HG02870 (cell line): ENCODE results near the gene CCDC33.

Experiments used
- ATAC-seq: cut with Tn5 transposase; IDR thresholded peaks from one replicate; pipeline ENCODE4 v1.9.1; 2021; ENCODE audit warnings: mild to moderate bottlenecking, moderate library complexity; ENCODE audit not compliant: unreplicated experiment

The CCDC33 gene

DNA sequence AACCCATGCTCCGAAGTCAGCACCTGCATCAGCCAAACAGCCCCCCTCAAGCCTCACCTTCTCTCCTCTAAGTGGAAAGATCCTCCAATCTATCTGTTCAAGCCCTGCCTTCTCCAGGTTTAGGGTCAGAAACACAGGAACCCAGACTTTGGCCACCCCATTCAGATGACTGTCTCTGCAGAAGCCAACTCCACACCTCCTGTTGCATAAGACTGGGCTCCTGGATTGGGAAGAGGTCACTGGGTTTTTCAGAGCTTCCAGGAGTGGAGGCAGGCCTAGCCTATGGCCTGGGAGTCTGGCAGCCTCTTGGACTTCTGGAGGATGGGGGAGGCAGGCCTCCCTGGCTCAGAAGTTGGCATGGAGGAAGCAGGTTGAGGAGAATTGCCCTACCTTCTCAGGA, 21.5 kb downstream of the CCDC33 start:
- ATAC-seq: no peak

GRCh38 chr15:74258456-74259291, 22.5 kb downstream of the CCDC33 start:
- ATAC-seq: no peak

- no peak for ATAC-seq
Observed at GRCh38 chr15:74259292-74259648, 23.1 kb downstream of the CCDC33 start.

DNA sequence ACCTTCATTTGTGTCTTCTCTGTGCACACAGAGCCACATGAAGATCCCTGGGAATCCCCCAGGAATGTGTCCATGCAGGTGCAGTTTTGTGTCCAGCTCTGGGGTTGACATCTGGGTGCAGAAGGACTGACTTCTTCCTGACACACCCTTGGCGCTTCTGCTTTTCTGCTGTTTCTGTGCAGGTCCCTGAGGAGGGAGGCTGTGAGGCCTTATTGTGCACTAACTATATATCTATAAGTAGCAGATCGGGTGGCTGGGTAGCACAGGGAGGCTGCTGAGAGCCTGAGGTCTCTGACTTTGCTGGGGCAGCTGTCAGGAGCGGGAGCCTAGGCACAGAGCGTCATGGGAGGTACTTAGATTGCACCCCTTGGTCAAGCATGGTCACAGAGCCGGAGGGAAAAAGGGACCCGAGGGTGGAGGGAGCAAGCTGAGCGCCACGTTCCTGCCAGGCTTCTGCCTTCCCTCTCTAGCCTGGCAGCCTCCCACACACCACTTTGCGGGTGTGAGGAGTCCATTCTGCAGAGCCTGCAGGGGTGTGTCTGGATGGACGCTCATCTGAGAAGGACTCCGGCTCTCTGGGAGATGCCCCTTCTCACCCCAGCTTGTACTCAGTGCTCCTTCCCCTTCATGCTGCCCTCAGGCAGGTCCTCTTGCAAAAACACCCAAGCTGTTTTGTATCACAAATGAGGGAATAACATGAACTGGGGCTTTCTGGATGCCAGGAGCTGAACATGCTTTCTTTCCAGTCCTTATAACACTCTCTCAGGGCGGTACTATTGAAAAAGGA, 23.9 kb downstream of the CCDC33 start:
- ATAC-seq: no peak

GRCh38 chr15:74261041-74261440, 24.9 kb downstream of the CCDC33 start:
- no peak for ATAC-seq

DNA sequence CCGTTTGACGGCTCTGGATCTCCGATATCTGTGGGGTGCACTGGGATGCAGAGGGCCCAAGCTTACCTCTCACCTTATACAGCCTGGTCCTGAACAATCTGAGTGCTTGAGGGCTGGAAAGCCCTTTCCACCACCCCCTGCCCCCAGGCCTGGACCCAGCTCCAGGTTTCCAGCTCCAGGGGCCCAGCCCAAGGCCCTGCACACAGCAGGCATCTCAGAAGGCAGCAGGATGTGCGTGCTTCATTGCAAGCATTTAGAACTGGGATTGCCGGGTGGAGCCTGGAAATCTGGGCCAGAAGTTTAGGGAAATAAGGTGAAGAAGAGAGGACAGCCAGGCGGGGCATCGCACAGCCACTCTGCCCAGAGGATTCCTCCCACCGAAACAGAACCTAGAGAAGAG, 25.6 kb downstream of the CCDC33 start:
- no peak for ATAC-seq

- ATAC-seq: no peak
Observed at GRCh38 chr15:74262151-74262550, 26.0 kb downstream of the CCDC33 start.

- ATAC-seq: no peak
Observed at GRCh38 chr15:74262625-74263024, 26.5 kb downstream of the CCDC33 start.

DNA sequence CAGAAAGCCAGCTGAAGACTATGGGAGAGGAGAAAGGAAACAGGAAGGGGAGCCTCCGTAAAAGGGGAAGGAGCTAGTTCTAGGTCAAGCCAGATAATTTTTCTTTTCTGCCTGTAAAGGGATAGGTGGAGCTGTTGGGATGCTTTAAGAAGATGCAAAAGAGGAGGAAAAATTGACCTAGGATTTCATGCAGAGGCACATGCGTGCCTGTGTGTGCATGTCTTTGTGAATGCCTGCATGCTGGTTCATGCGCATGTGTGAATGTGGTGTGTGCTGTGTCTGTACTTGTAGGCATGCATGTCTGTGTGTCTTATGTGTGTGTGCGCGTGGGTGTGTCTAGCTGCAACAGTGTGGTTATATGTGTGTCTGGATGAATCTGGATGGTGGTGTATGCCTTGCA, 27.3 kb downstream of the CCDC33 start:
- no peak for ATAC-seq

GRCh38 chr15:74264081-74264501, 28.0 kb downstream of the CCDC33 start:
- no peak for ATAC-seq

- ATAC-seq: no peak
Observed at GRCh38 chr15:74265046-74265639, 29.0 kb downstream of the CCDC33 start.

- no peak for ATAC-seq
Observed at GRCh38 chr15:74268020-74268419, 31.9 kb downstream of the CCDC33 start.

GRCh38 chr15:74269362-74270035, 33.4 kb downstream of the CCDC33 start:
- ATAC-seq: no peak

GRCh38 chr15:74270155-74270554, 34.0 kb downstream of the CCDC33 start:
- no peak for ATAC-seq

GRCh38 chr15:74270854-74271520, 34.9 kb downstream of the CCDC33 start:
- ATAC-seq: no peak

GRCh38 chr15:74272812-74273211, 36.7 kb downstream of the CCDC33 start:
- ATAC-seq: no peak

GRCh38 chr15:74274470-74275038, 38.4 kb downstream of the CCDC33 start:
- ATAC-seq: no peak

- ATAC-seq: no peak
Observed at GRCh38 chr15:74275957-74276356, 39.8 kb downstream of the CCDC33 start.

DNA sequence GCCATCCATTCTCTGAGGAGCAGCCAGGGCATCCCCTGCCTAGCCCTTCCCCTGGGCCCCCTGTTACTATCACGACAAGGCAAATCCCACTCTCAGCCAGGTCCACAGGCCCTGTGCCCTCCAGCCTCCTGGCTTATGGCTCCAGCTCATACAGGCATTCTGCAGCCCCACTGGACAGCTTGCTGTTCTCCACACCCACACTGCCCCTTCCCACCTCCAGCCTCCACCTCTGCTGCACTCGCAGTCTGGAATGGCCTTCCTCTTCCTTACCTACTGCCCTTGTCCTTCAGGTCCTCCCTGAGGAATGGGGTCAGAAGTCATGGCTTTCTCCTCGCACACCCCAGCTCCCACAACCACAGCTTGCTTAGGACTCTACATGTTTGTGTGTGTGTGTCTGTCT, 40.4 kb downstream of the CCDC33 start:
- no peak for ATAC-seq

- no peak for ATAC-seq
Observed at GRCh38 chr15:74277242-74277810, 41.2 kb downstream of the CCDC33 start.
